IMR-90 (cell line): Measurements from ENCODE around the gene TM4SF20. TPM values are rescaled to one million over a fixed set of nuclear protein-coding genes. Genes with fewer than 3 reads are reported as not detected.

Experiments
- ATAC-seq: fragments of 200-7000 bp; cut with Tn5 transposase; 2 replicates; pipeline ENCODE4 v1.9.1; 2020; ENCODE audit warnings: low read depth, mild to moderate bottlenecking, moderate library complexity
- BruUV-seq: library from RNA; stranded (reverse); fragments of 400-500 nt; replicated peaks from 2 replicates; lab custom pipeline; 2021; lab: Mats Ljungman, UMichigan
- CTCF ChIA-PET: fragments of 300-600 bp; formaldehyde crosslinking; extraction: SDS; loops from one replicate; lab custom pipeline; 2021; ENCODE audit warnings: antibody characterized with exemption; lab: Yijun Ruan, JAX
- POLR2A ChIA-PET: fragments of 300-600 bp; sonication (Branson Sonifier 250); formaldehyde crosslinking; loops from one replicate; lab custom pipeline; 2022; ENCODE audit warnings: antibody characterized with exemption; ENCODE audit not compliant: unreplicated experiment; lab: Charles Lee
- DNase-seq: peaks from one replicate; pipeline ENCODE4 v3.0.0; 2013
- H2AFZ ChIP-seq: replicated peaks from 2 replicates; pipeline ENCODE3; 2013; ENCODE audit warnings: low read length, mild to moderate bottlenecking; ENCODE audit not compliant: poor library complexity
- H2AK5ac ChIP-seq: 2 replicates; pipeline ENCODE4 v1.6.1; 2013; ENCODE audit warnings: low read depth, low read length, inconsistent platforms
- H2AK9ac ChIP-seq: replicated peaks from 2 replicates; pipeline ENCODE3; 2013; ENCODE audit warnings: mild to moderate bottlenecking, low read depth, low read length, moderate library complexity; ENCODE audit not compliant: poor library complexity
- H2BK120ac ChIP-seq: 2 replicates; pipeline ENCODE4 v1.6.1; 2013; ENCODE audit warnings: low read depth, low read length, inconsistent platforms
- H2BK15ac ChIP-seq: 3 replicates; pipeline ENCODE4 v1.6.1; 2013; ENCODE audit warnings: low read depth, low read length, inconsistent platforms
- H2BK20ac ChIP-seq: 2 replicates; pipeline ENCODE4 v1.6.1; 2013; ENCODE audit warnings: low read depth, mild to moderate bottlenecking, inconsistent platforms, low read length, moderate library complexity
- H2BK5ac ChIP-seq: 2 replicates; pipeline ENCODE4 v1.6.1; 2013; ENCODE audit warnings: mild to moderate bottlenecking, low read depth, low read length, inconsistent platforms; ENCODE audit not compliant: poor library complexity, severe bottlenecking
- H3K14ac ChIP-seq: replicated peaks from 2 replicates; pipeline ENCODE4 v1.6.1; 2013; ENCODE audit warnings: low read depth, low read length, inconsistent platforms
- H3K18ac ChIP-seq: 2 replicates; pipeline ENCODE4 v1.6.1; 2013; ENCODE audit warnings: low read depth, low read length, control low read depth
- H3K23ac ChIP-seq: 2 replicates; pipeline ENCODE4 v1.6.1; 2013; ENCODE audit warnings: low read depth, low read length, inconsistent platforms
- H3K27ac ChIP-seq: 2 replicates; pipeline ENCODE4 v1.5.1; 2013; ENCODE audit warnings: mild to moderate bottlenecking, control low read depth, low read length; ENCODE audit not compliant: insufficient read depth
- H3K27me3 ChIP-seq: 2 replicates; pipeline ENCODE4 v1.6.1; 2013; ENCODE audit warnings: low read length; ENCODE audit not compliant: control insufficient read depth, insufficient read depth
- H3K36me3 ChIP-seq: 2 replicates; pipeline ENCODE4 v1.6.1; 2013; ENCODE audit warnings: low read length, mixed read lengths; ENCODE audit not compliant: control insufficient read depth, insufficient read depth
- H3K4ac ChIP-seq: 2 replicates; pipeline ENCODE4 v1.6.1; 2013; ENCODE audit warnings: low read depth, low read length, inconsistent platforms
- H3K4me1 ChIP-seq: 2 replicates; pipeline ENCODE4 v1.6.1; 2013; ENCODE audit warnings: low read length, mixed read lengths; ENCODE audit not compliant: control insufficient read depth, insufficient read depth
- H3K4me2 ChIP-seq: 2 replicates; pipeline ENCODE4 v1.6.1; 2013; ENCODE audit warnings: low read depth, mild to moderate bottlenecking, control low read depth, low read length, moderate library complexity
- H3K4me3 ChIP-seq: 2 replicates; pipeline ENCODE4 v1.5.1; 2013; ENCODE audit warnings: low read depth, mild to moderate bottlenecking, control low read depth, low read length, moderate library complexity; ENCODE audit not compliant: insufficient read depth
- H3K56ac ChIP-seq: 2 replicates; pipeline ENCODE4 v1.6.1; 2013; ENCODE audit warnings: low read length, inconsistent platforms; ENCODE audit not compliant: insufficient read depth; ENCODE audit errors: extremely low read depth
- H3K79me1 ChIP-seq, 2 experiments: 2 replicates each; pipeline ENCODE4 v1.6.1; 2013; ENCODE audit warnings: low read length in 2 of 2, inconsistent platforms in 1 of 2, low read depth in 1 of 2
- H3K9ac ChIP-seq: 2 replicates; pipeline ENCODE4 v1.6.1; 2013; ENCODE audit warnings: low read depth, low read length, control low read depth
- H3K9me1 ChIP-seq: 2 replicates; pipeline ENCODE4 v1.6.1; 2013; ENCODE audit warnings: low read length, inconsistent platforms; ENCODE audit not compliant: insufficient read depth
- H3K9me3 ChIP-seq: 2 replicates; pipeline ENCODE4 v1.6.1; 2013; ENCODE audit warnings: low read length; ENCODE audit not compliant: control insufficient read depth, insufficient read depth
- H4K20me1 ChIP-seq: 2 replicates; pipeline ENCODE4 v1.6.1; 2013; ENCODE audit warnings: low read length, inconsistent platforms; ENCODE audit not compliant: insufficient read depth
- H4K5ac ChIP-seq: 2 replicates; pipeline ENCODE4 v1.6.1; 2013; ENCODE audit warnings: mild to moderate bottlenecking, low read depth, low read length, control low read depth
- H4K8ac ChIP-seq, 2 experiments: 2 replicates each; pipeline ENCODE4 v1.6.1; 2013; ENCODE audit warnings: low read depth in 2 of 2, low read length in 2 of 2, control low read depth in 1 of 2, inconsistent platforms in 1 of 2
- H4K91ac ChIP-seq: 2 replicates; pipeline ENCODE4 v1.6.1; 2013; ENCODE audit warnings: low read depth, low read length, inconsistent platforms; ENCODE audit not compliant: insufficient read depth
- CEBPB ChIP-seq: IDR thresholded peaks from 2 replicates; pipeline ENCODE4 v1.6.1; 2012; ENCODE audit warnings: low read depth, low read length, improper control_type of control experiment
- CHD1 ChIP-seq: IDR thresholded peaks from 2 replicates; pipeline ENCODE4 v1.6.1; 2012; ENCODE audit warnings: low read depth, low read length, improper control_type of control experiment
- FOS ChIP-seq: fragments of 150-350 bp; IDR thresholded peaks from 2 replicates; pipeline ENCODE4 v1.6.1; 2016; ENCODE audit warnings: low read depth, low read length
- MAFK ChIP-seq: IDR thresholded peaks from 2 replicates; pipeline ENCODE4 v1.6.1; 2012; ENCODE audit warnings: low read depth, low read length, improper control_type of control experiment
- RAD21 ChIP-seq: IDR thresholded peaks from 2 replicates; pipeline ENCODE4 v1.6.1; 2012; ENCODE audit warnings: low read length, improper control_type of control experiment
- SMC3 ChIP-seq: fragments of 150-350 bp; IDR thresholded peaks from 2 replicates; pipeline ENCODE4 v1.6.1; 2016; ENCODE audit warnings: low read depth, mild to moderate bottlenecking, antibody characterized with exemption, low read length, moderate library complexity
- USF2 ChIP-seq: fragments of 150-350 bp; IDR thresholded peaks from 2 replicates; pipeline ENCODE4 v1.6.1; 2017; ENCODE audit warnings: mild to moderate bottlenecking, antibody characterized with exemption, low read length, low read depth
- WGBS, 2 experiments: methylation state at CpG; one replicate each; pipeline versions ENCODE4 v1.1.5 to v1.1.7; 2013; ENCODE audit warnings: missing lambda C conversion rate in 2 of 2; ENCODE audit not compliant: insufficient read length in 1 of 2; ENCODE audit errors: extremely low coverage in 2 of 2; 5-methylcytosine and 5-hydroxymethylcytosine counted together
- dilution Hi-C: fragments of 300-500 bp; cut with HindIII; formaldehyde crosslinking; loops from one replicate; pipeline ENCODE4 v1.14.3; 2018; ENCODE audit warnings: low sequenced_read_pairs; ENCODE audit not compliant: unreplicated experiment
- in situ Hi-C: fragments of 300-500 bp; cut with MboI; formaldehyde crosslinking; loops from 3 replicates; pipeline ENCODE4 v1.14.3; 2019; ENCODE audit warnings: low sequenced_read_pairs, inconsistent platforms, mixed read lengths
- intact Hi-C: fragments of 100-400 bp; cut with micrococcal nuclease; formaldehyde crosslinking; loops from 2 replicates; pipeline ENCODE4 v1.10.0; 2022
- polyA plus RNA-seq, 3 experiments: library from polyadenylated mRNA; depleted of rRNA; stranded (reverse); fragments of >200 nt; gene quantifications; 2 replicates each; pipeline ENCODE4 v1.2.3, GENCODE V29; 2012; ENCODE audit warnings: low replicate concordance in 1 of 3
- total RNA-seq: library from RNA; depleted of rRNA; stranded (reverse); fragments of >200 nt; gene quantifications from 2 replicates; pipeline ENCODE4 v1.2.3, GENCODE V29; 2012; rRNA removed

Gene TM4SF20
- total and polyA plus RNA-seq, 2 of the 4 experiments (the other 2 are of a cell fraction): under 0.01 to 0.03 TPM

GRCh38 chr2:227312579-227312978, 66.5 kb downstream of the TM4SF20 start:
- H2AFZ ChIP-seq: no peak overlapping the region
- POLR2A ChIA-PET: no interaction called here
- no peak overlapping the region for H2BK20ac ChIP-seq
- H3K56ac ChIP-seq: no peak overlapping the region
- intact Hi-C loops (no loop called here), in situ Hi-C loops (no loop called here), dilution Hi-C loops (no loop called here)
- no peaks in the 10 kb centered on the region for H3K9me3 ChIP-seq
- H2BK5ac ChIP-seq: no peak overlapping the region
- H4K91ac ChIP-seq: no peak overlapping the region
- no peak for TF ChIP-seq USF2
- no peak for TF ChIP-seq CEBPB
- TF ChIP-seq RAD21: no peak
- no peak for TF ChIP-seq FOS
- no peak for TF ChIP-seq MAFK
- no peak for TF ChIP-seq SMC3
- no peak for TF ChIP-seq CHD1
- no peak overlapping the region for H3K4me3 ChIP-seq
- H3K14ac ChIP-seq: no peak overlapping the region
- H3K27me3 ChIP-seq: no peaks in the 10 kb centered on the region
- H2AK9ac ChIP-seq: no peak overlapping the region
- no peaks in the 10 kb centered on the region for H3K9me1 ChIP-seq
- H3K27ac ChIP-seq: no peak overlapping the region
- DNase-seq (no peak), ATAC-seq (no peak)
- no peaks in the 10 kb centered on the region for H4K20me1 ChIP-seq
- no peak overlapping the region for H3K23ac ChIP-seq
- no peaks in the 10 kb centered on the region for H3K4me1 ChIP-seq
- no peak overlapping the region for H4K5ac ChIP-seq
- no peak overlapping the region for H4K8ac ChIP-seq
- no peaks in the 10 kb centered on the region for H3K79me1 ChIP-seq
- no peak overlapping the region for H2BK15ac ChIP-seq
- BruUV-seq: no TSS peak
- no peak overlapping the region for H2BK120ac ChIP-seq
- H3K9ac ChIP-seq: no peak overlapping the region
- no peak overlapping the region for H3K4me2 ChIP-seq
- CTCF ChIA-PET: no interaction called here
- no peaks in the 10 kb centered on the region for H3K36me3 ChIP-seq
- H2AK5ac ChIP-seq: no peak overlapping the region
- H3K18ac ChIP-seq: no peak overlapping the region
- WGBS, 2 experiments: no CpG with 5 or more reads among the region's 2 CpGs
- H3K4ac ChIP-seq: no peak overlapping the region

Other genes with a start within 250 kb of the TM4SF20 start
- 0.28 TPM in 1 of 2 replicates, not detected in the other for gene COL4A4, start 215.1 kb downstream of the TM4SF20 start, total RNA-seq
- gene COL4A4, start 215.1 kb downstream of the TM4SF20 start, polyA plus RNA-seq (2012; rRNA removed): 0.02 TPM in 1 of 2 replicates, not detected in the other
- gene COL4A3, start 214.7 kb downstream of the TM4SF20 start, total RNA-seq: not detected in 2 replicates
- not detected in 2 replicates for gene COL4A3, start 214.7 kb downstream of the TM4SF20 start, polyA plus RNA-seq (2012; rRNA removed)
- gene MFF, start 54.1 kb downstream of the TM4SF20 start, total RNA-seq: 86.4 and 96.4 TPM in 2 replicates
- gene MFF, start 54.1 kb downstream of the TM4SF20 start, polyA plus RNA-seq (2012; rRNA removed): 61.0 and 70.1 TPM in 2 replicates
- not detected in 2 replicates for gene SCYGR1, start 8.6 kb upstream of the TM4SF20 start, total RNA-seq
- gene SCYGR1, start 8.6 kb upstream of the TM4SF20 start, polyA plus RNA-seq (2012; rRNA removed): not detected in 2 replicates
- gene AGFG1, start 92.8 kb upstream of the TM4SF20 start, total RNA-seq: 93.6 and 126 TPM in 2 replicates
- 58.1 and 58.4 TPM in 2 replicates for gene AGFG1, start 92.8 kb upstream of the TM4SF20 start, polyA plus RNA-seq (2012; rRNA removed)
- gene SCYGR2, start 219.6 kb upstream of the TM4SF20 start, total RNA-seq: not detected in 2 replicates
- not detected in 2 replicates for gene SCYGR2, start 219.6 kb upstream of the TM4SF20 start, polyA plus RNA-seq (2012; rRNA removed)
- not detected in 2 replicates for gene SCYGR3, start 235.5 kb upstream of the TM4SF20 start, total RNA-seq
- not detected in 2 replicates for gene SCYGR3, start 235.5 kb upstream of the TM4SF20 start, polyA plus RNA-seq (2012; rRNA removed)
- not detected in 2 replicates for gene SCYGR4, start 238.2 kb upstream of the TM4SF20 start, total RNA-seq
- not detected in 2 replicates for gene SCYGR4, start 238.2 kb upstream of the TM4SF20 start, polyA plus RNA-seq (2012; rRNA removed)